Right lobe of liver (tissue), 4 donors: Measurements from ENCODE around the gene ZNF800.

ENCODE experiments used
- POLR2A ChIP-seq: fragments of 450-650 bp; IDR thresholded peaks from one replicate; pipeline ENCODE4 v1.6.1; 2017; ENCODE audit warnings: antibody characterized with exemption, mild to moderate bottlenecking
- TF ChIP-seq, protein P1 (sequence below), 4 donors: fragments of 200-600 bp in 3 of 4; fragments of 450-650 bp in 1 of 4; IDR thresholded peaks; one replicate each; pipeline versions ENCODE4 v1.5.1 to v1.8.0; 2016 to 2022; ENCODE audit warnings: antibody characterized with exemption in 4 of 4, mild to moderate bottlenecking in 2 of 4
- donor health status: DM: no; HTN: no; CAD: no.
- donor health status: DM: no; HTN: no; CAD: no.
- donor health status: DM: no; HTN: yes; CAD: no.

DNA sequence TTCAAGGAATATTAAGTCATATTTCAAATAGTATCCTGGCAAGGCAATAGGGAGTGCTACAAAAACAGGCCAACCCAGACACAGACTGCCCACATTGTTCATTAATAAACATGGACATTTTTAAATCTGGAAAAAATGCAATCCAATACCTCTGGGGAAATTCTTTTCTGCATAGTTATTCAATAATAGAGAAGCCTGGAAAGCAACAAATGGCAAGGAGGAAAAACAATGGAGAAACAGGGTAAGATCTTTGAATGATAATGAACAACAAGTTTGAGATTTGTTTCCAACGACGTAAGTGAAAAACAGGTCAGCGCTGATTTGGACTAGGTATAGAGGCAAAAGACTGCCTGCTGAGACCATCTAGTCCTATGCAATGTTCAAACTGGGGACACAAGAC is 44.7 kb upstream of the ZNF800 start:
- TF ChIP-seq, protein P1, sequence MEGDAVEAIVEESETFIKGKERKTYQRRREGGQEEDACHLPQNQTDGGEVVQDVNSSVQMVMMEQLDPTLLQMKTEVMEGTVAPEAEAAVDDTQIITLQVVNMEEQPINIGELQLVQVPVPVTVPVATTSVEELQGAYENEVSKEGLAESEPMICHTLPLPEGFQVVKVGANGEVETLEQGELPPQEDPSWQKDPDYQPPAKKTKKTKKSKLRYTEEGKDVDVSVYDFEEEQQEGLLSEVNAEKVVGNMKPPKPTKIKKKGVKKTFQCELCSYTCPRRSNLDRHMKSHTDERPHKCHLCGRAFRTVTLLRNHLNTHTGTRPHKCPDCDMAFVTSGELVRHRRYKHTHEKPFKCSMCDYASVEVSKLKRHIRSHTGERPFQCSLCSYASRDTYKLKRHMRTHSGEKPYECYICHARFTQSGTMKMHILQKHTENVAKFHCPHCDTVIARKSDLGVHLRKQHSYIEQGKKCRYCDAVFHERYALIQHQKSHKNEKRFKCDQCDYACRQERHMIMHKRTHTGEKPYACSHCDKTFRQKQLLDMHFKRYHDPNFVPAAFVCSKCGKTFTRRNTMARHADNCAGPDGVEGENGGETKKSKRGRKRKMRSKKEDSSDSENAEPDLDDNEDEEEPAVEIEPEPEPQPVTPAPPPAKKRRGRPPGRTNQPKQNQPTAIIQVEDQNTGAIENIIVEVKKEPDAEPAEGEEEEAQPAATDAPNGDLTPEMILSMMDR (IDR thresholded peaks at IDR 0.05), result no peak
- no peak for TF ChIP-seq POLR2A
